GM03348 (cell line): ENCODE measurements around the gene PGS1.

ENCODE experiments used
- DNase-seq: peaks from one replicate; pipeline ENCODE4 v3.0.0; 2012; ENCODE audit warnings: low spot score

PGS1 gene

GRCh38 chr17:78347453-78347852, 31.0 kb upstream of the PGS1 start:
- no peak for DNase-seq

- DNase-seq = no peak
Observed at GRCh38 chr17:78348055-78348770, 30.2 kb upstream of the PGS1 start.

GRCh38 chr17:78349891-78350642, 28.4 kb upstream of the PGS1 start:
- DNase-seq = no peak

DNA sequence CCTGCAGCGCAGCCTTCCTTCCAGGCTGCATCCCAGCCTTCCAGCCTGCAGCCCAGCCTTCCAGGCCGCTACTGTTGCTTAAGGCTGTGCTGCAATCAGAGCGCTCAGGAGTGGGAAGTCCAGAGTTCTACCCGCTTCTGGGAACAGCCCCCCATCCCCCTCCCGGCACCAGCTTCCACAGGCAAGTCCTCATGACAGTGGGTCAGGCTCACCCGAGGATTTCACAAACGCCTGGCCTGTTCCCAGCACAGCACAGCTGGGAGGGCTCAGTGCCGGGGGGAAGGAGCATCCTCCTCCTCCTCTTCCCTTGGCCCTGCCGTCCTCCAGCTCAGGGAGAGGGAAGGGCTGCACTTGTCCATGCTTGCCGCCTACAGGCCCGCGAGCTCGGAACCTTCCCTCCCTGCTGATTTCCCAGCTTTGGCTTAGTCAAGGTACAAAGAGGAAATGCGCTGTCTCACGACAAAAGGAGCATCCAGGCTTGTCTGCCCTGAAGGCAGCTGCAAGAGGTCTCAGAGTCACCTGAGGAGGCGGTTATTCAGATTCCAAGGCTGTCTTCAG, 26.9 kb upstream of the PGS1 start:
- DNase-seq = peak; percentile 92

- no peak for DNase-seq
Observed at GRCh38 chr17:78353834-78354233, 24.6 kb upstream of the PGS1 start.

DNA sequence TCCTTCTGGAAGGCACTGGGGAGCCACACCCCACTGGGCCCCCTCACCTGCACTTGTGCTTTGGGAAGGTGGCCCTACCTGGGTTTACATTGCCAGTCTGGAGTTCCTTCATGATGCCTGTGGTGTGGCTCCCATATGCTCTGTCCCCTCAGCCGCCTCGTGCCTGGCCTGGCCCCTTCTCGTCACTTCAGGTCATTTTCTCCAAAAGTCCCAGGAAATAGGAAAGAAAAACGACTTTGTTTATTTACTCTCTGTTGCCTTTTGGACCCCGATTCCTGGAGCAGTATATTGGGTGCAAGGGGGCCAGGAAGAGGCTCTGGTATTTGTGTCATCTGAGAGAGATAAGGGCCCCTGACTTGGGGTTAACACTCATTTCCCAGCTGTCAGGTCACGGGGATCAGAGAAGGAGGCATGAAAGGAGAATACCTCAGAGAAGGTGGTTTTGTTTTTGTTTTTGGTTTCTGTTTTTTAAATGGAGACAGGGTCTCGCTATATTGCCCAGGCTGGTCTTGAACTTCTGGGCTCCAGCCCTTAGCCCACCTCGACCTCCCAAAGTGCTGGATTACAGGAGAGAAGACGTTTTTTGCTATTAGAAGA, 23.3 kb upstream of the PGS1 start:
- no peak for DNase-seq

DNA sequence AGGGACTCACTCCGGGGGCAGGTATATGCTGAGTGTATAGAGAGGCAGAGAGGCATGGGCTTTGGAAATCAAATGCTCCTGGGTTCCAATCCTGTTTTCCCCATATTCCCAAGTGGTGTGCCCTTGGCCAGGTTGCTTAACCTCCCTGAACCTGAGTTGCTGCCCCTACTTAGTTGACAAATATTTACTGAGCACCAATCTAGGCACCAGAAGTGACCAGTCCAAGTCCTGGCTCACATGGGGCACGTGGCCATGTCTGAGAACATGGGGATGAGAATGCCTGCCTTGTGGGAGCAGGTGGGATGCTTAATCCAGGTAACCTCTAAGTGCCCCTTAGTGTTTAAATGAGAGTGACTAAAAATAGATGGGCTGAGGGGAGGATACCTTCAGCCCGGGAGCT, 22.7 kb upstream of the PGS1 start:
- DNase-seq = no peak

- DNase-seq = no peak
Observed at GRCh38 chr17:78356101-78356713, 22.2 kb upstream of the PGS1 start.

GRCh38 chr17:78357177-78357586, 21.3 kb upstream of the PGS1 start:
- peak; percentile 65 for DNase-seq

DNA sequence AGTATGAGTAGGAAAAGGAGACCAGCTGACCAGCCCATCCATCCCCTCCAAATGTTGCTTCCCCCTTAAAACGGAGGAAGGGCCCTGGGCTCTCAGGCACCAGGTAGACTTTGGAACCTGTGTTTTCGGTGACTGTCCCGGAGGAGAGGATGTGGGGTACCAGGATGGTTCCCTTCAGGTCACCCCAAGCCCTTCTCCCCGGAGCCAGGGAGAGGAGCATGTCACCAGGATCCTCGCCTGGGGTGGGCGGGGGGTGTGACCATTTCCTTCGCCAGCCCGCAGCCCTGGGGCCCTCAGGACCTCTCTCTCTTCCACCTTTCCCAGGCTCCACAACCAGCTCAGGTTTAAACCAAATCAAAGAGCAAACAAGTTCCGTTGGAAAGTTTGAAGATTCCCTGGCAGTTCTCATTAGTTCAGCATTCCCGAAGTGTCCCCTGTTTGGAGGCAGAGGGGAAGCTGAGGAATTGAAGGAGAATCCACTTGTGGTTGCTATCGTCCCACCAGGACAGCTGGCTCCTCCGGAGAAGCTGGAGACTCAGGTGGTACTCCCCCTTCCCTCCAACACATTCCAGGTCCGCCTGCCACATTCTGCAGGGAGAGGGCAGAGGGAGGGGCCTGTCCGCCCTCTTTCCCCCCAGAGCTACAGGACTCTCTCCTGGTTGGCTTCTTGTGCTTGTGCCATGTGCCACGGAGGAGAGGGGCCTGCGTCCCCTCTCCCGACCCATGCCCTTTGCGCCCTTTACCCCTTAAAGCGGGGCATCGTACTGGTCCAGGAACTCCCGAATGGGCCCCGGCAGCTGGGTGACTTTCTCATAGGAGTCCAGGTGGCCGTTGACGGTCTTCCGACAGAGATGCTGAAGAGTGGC, 20.5 kb upstream of the PGS1 start:
- DNase-seq = no peak

GRCh38 chr17:78358538-78359320, 19.7 kb upstream of the PGS1 start:
- no peak for DNase-seq

DNA sequence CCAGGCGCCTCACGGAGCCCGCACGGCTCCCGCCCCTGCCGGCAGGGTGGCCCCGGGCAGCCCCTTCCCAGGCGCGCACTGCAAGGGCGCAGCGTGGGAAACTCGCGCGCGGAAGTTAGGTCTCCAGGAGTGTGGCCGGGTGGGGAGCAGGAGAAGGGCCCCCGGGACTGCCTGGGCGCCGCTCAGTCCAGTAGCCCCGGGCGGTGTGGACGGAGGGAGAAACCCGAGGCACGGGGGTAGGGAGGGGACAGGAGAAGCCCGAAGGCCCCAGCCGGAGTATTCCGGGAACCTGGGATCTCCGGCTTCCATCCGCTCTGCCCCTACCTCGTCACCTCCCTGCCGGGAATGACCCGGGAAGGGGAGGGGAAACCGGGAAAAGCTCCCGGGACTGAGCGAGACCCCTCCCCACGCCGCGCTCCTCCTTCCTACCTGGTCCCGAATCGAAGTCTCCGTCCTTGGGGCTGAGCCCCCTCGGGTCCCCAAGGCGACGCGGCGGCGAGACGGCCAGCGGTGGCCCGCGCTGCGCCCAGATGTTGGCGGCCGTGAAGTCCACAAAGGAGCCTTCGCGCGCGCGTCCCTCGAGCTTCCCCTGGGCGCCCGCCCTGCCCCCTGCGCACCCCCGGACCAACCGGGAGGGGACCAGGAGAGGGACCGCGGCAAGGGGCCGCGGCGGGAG, 19.0 kb upstream of the PGS1 start:
- peak; percentile 57 for DNase-seq

GRCh38 chr17:78359997-78360370, 18.5 kb upstream of the PGS1 start, which contains the start of gene SOCS3:
Gene SOCS3 (minus strand): TSS chr17:78360077. CDS start chr17:78359095, 982 bp downstream.
- peak; percentile 97 for DNase-seq

GRCh38 chr17:78360371-78361224, 17.9 kb upstream of the PGS1 start:
- peak; percentile 94 for DNase-seq

DNA sequence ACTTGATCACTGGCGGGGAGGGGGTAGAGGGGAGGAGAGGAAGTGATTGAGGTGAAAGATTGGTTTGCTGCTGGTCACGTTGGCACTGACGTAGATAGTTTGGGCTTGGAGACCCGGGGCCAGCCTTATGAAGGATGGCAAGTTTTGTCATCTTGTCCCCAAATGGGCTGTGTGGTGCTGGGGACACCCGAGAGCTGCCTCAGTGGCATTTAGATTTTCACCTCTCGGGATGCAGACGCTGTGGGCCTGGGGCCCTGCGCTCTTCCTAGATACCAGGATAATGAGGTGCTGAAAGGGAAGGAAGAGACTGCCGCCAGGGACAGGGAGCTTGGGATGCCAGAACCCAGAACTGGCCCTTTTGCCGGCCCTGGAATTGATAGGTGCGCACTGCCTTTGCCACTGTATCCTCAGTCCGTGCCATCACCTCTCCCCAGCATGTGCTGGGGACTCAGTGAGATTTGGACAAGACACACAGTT, 17.2 kb upstream of the PGS1 start:
- no peak for DNase-seq

DNA sequence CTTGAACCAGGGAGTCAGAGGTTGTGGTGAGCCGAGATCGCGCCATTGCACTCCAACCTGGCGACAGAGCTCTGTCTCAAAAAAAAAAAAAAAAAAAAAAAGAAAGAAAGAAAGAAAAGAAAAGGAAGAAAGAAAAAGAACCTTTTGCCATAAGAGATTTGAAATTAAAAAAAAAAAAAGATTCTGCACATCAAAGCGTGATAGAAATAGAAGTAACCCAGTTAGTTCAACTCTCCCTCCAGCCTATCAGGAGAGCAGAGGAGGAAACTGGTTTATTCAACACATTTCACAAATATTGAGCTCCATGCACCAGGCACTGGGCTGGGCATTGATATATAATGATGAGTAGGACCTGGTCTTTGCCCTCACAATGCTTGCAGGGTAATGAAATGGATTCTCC, 16.2 kb upstream of the PGS1 start:
- no peak for DNase-seq

GRCh38 chr17:78362671-78363070, 15.8 kb upstream of the PGS1 start:
- DNase-seq = no peak

DNA sequence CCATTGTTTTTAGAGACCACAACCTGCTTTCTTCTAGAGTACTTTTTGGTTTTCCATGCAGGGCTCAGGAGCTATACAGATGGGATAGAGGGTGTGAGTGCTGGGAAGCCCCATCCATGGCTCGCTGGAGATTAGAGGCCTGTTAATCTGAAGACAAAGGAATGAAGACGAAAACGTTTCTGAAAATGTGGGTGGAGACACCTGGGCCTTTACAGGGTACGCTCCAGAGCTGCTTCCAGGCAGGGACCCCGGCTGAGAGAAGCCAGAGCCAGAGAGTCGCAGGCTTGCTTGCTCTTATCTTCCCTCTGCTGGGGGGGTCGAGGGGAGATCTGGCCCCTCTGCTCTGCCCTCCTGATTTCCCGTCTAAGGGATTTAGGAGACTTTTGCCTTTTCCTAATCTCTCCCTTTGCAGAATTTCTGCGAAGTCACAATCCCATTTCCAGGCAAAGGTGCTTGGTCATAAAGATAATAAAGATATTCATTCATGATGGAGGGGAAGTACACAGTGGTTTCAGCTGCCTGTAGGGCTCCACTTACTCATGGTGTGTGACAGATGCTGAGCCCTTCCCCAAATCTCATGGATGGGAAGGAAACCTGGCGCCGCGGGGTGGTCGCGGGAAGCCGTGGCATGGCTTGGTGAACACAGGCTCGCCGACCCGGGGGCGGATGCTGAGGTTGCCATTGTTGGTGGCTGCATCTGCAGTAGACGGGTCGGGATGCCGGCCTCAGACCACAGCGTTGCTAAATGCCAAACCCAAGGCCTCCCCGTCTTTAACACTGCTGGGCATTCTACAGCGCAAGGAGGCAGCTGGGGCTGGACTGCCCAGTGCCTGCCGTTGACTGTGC, 13.8 kb upstream of the PGS1 start:
- no peak for DNase-seq
